Activated CD8-positive, alpha-beta memory T cell treated with anti-CD3 and anti-CD28 coated beads for 48 hours (primary cell): ENCODE results near the gene XRCC6.
"Not testable (repeated sequence)": the region's sequence is repeated elsewhere in the genome, so short reads cannot be mapped to it uniquely, and the experiment has no call there.

Experiments
- DNase-seq, 3 experiments: peaks; one replicate each; pipeline ENCODE4 v3.0.0-alpha.2; 2020; ENCODE audit warnings: low read depth in 2 of 3, low spot score in 2 of 3

XRCC6 gene

DNA sequence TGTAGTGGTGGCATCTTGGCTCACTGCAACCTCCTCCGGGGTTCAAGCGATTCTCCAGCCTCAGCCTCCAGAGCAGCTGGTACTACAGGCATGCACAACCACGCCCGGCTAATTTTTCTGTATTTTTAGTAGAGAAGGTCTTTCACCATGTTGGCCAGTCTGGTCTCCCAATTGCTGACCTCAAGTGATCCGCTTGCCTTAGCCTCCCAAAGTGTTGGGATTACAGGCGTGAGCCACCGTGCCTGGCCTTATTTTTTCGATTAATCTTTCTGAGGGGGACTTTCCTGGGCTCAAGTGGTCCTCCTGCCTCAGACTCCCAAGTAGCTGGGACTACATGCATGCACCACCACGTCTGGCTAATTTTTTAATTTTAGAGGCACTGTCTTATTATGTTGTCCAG lies 62.0 kb downstream of the XRCC6 start:
- DNase-seq, result no peak

DNA sequence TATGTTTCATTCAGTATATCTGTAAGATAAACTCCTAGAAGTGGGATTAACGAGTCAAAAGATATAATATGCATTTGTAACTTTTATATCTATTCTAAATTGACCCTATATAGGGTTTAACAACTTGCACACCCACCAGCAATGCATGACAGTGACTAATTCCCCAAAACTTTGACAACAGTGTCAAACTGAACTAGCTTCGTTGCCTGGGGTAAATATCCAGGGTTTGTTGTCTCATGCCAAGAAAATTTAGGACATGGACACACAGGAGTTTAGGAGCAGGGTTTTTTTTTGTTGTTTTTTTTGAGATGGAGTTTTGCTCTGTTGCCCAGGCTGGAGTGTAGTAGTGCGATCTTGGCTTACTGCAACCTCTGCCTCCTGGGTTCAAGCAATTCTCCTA lies 62.5 kb downstream of the XRCC6 start:
- DNase-seq, result no peak

DNA sequence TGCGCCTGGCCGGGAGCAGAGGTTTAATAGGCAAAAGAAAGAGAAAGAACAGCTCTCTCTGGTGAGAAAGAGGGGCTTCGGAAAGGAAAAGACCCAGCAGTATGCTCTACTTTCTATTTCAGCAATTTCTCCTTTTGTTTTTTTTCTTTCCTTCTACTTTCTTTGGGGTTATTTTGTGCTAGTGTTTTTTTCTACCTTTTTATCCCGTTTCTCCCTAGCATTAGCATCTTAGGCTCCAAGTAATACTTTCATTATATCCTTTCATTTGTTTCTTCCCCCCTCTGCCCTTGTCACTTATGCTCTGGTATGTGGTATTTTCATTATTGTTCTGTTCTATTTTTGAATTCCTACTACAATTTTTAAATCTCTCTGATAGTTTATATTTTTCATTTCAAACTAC lies 63.1 kb downstream of the XRCC6 start:
- DNase-seq, result no peak

DNA sequence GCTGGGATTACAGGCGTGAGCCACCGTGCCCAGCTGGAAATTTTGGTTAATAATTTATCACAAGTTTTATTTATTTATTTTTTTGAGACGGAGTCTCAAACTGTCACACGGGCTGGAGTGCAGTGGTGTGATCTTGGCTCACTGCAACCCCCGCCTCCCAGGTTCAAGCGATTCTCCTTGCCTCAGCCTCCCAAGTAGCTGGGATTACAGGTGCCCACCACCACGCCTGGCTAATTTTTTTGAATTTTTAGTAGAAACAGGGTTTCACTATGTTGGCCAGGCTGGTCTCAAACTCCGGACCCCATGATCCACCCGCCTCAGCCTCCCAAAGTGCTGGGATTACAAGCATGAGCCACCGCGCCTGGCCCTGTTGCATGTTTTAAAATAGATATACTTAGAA lies 65.8 kb downstream of the XRCC6 start:
- DNase-seq, result not testable (repeated sequence)

DNA sequence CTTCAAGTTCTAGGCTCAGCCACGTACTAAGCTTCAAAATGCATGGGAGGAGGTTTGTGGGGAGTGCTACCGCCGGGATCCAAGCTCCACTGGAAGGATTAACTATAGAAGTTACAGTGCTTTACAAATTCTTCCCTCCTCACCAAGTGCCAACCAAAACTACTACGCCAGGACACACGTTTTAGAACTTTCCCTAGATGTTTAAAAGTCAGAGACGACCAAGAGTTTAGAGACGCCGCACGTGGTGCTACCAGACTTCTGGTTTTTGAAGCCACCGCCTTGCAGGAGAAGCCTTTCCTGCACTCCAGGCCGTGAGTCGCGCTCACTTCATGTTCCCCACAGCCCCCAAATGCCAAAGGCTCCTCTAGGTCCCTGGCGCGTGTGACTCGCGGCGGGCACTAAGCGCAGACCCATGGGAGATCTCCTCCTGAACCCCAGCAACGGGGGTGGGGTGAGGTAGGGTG lies 66.8 kb downstream of the XRCC6 start:
- DNase-seq, result no peak

DNA sequence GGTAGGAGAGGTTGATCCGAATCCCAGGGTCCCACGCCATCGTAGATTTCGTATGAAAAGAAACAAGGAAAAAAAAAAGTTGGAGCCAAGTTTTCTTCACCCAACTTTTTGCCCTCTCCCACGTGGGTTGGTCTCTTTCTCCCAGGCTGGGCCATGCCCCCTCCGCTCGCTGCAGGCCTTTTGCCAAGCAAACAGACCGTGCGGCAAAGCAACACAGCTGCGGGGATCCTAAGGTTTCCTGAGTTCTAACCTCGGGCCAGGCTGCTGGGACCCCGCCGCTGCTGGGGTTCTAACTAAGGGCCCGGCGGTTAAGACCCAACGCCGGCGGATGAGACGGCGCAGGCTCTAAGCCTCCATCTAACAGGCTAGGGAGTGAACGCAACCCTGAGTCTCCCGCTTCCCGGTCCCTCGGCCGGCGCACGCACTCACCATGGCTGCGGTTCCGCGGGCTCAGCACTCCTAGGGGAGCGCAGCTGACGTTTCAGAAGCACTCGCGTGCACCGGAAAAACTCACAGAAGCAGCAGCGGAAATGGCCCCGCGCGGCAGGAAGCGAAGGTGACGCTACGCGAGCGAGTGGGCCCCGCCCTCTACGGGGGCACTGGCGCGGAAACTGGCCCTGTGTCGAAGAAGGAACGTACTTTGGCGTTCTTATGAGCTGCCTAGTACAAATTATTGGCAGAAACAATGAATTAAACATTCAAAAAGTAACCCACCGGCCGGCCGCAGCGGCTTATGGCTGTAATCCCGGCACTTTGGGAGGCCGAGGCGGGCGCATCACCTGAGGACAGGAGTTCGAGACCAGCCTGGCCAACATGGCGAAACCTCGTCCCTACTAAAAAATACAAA lies 67.5 kb downstream of the XRCC6 start, which contains the start of gene SNU13:
Gene SNU13, minus strand, starts transcription at position 503 of the 847 bp plus-strand sequence. Its CDS starts 71 bp downstream, at position 432.
- DNase-seq, result peak; percentile 62 to 84 (median 83)

DNA sequence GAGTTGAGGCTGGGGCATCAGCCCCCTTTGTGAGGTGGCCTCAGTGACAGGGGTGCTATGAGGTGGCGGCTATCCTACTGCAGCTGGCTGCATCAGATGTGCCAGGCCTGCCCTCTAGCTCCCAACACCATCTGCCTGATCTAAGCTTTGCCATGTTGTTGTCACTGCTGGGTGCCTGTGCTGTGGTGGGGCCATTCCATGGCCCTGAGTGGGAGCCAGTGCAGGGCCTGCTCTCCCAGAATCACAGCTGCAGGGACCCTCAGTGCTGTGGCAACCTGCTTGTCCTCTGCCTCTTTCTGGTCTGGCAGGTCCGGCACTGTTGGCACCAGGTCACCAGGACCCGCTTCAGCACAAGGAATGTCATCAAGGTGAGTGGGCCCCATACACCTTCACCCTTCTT lies 69.4 kb downstream of the XRCC6 start:
- no peak for DNase-seq

DNA sequence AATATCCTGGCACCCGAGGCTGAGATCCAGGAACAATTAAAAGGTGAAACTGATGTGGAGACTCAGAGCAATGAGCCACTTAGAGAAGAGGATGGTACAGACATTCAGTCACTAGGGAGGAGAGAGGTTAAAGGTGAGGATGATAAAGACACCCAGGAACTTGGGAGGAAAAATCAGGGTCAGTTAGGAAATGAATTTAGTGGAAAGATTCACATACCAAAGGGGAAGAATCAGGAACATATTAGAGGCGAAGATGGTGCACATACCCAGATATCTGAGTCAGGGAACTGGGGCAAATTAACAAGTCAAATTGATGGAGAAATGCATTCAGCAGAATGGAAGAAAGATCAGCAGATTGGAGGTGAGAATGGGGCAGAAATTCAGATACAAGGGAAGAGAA lies 74.1 kb downstream of the XRCC6 start:
- no peak for DNase-seq

DNA sequence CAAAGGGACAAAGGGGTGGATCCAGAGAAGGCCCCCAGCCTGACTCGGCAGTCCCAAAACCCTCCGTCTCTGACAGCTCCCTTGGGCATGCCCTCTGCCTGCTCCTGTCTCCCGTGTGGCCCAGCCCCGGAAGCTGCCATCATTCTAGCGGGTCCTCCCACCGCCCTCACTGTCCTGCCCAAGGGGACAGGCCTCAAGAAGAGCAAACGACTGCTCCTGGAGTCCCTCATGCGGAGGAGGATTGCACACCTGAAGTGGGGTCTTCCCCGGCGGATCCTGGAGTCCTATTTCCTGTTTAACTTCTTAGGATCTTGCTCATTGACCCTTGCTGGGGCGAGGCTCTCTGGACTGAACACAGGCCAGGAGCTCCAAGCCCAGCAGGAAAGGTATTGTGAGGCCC lies 75.6 kb downstream of the XRCC6 start:
- no peak for DNase-seq

DNA sequence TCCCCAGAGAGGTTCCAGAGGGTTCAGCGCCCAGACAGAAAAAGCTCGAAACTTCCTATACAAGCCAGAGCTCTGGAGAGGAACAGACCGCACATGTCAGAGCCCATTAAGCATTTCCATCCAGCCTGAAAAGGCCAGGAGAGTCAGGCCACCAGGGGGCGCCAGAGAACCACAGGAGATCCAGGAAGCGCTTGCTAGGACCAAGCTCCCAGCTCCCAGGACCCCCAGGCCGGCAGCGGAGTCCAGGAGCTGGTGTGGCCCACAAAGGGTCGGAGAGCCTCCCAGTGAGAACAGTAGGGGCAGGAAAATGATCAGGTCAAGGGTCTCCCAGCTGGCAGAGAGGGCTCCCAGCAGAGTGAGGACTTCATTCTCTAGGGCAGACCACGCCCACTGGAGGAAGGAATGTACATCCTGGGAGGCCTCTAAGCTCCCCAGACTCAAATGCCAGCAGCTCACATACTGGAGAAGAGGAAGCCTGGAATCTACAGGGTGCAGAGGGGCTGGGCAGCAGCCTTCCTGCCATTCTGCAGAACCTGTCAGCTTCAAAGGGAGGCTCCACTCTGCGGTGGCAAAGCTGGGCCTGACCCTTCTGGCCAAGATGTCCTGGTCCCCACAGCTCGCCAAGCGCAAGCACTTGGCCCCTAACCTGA lies 76.2 kb downstream of the XRCC6 start:
- DNase-seq, result peak; percentile 62 to 99 (median 99)

DNA sequence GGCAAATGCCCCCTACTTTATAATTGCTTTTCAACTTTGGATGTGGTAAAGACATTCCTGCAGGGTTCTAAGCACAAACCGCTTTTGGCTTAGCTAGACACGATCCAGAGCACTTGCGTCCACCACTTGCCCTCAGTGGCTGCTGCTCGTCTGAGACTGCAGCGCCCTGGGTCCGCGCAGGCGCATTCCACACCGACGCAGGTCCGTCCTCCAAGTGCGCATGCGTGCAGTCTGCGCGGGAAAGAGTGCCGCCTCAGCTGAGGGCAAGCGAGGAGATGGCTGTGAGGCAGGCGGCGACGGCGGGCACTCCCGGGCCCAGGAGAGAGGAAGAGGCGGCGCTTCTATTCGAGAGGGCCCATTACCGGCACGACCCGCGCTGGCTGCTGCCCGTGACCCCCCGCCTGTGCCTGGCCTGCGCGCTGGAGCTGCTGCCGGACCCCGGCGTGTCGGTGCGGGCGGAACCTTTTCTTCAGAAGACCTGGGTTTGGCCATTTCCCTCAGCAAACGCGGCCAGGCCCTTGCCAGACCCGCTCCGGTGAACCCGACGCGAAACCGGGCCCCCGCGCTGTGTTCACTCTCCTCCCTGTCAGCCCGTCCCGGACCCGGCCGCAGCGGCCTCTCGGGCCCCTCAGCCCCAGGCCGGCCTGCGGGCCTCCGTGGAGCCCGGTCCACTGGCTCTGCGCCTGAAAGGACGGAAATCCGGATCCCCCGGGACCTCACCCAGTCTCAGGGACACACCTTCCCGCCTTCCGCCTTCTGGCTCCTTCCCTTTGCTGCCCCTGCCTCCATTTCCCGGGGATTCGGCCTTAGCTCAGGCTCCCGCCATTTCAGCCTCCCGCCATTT lies 78.4 kb downstream of the XRCC6 start, which contains the start of gene MEI1:
Gene MEI1, plus strand, starts transcription at position 240 of the 844 bp plus-strand sequence. Its CDS starts 36 bp downstream, at position 276.
- peak; percentile 80 to 88 (median 84) for DNase-seq

DNA sequence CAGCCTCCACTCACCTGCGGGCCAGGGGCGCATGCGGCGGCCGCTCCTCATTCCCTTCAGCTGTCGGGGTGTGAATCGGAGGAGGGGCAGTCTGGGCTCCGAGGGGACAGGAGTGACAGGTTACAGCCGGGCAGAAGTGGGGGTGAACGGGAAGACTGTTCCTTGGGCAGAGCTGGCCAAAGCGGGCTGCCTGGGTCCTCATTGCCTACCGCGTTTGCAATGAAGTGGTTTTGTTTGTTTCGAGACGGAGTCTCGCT lies 78.9 kb downstream of the XRCC6 start:
- no peak for DNase-seq

DNA sequence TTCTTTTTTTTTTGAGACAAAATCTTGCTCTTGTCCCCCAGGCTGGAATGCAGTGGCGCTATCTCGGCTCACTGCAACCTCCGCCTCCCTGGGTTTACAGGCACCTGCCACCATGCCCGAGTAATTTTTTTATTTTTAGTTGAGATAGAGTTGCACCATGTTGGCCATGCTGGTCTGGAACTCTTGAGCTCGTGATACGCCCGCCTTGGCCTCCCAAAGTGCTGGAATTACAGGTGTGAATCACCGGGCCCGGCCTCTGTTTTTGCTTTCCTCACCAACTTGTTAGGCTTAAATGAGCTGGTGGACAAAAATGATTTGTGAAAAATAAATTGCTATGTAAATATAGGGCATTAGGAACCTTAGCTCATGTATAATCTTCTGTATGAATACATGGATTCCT lies 81.7 kb downstream of the XRCC6 start:
- DNase-seq, result no peak

DNA sequence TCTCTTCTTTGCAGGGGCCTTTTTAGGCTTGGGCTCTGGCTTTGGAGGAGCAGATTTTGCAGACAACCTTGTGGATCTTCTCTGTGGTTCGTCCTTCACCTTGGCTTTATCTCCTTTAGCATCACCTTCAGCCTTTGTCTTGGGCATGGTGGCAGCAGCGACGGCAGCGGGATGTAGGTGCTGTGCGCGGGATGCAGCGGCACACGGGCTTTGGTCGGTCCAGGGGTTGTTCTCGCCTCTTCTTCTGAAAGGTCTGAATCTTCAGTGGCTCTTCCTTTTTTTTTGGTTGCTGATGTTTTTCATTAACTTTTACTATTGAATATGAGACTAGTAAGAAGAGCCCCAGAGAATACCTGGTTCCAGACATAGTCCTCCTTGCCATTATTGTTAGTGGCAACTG lies 88.2 kb downstream of the XRCC6 start:
- no peak for DNase-seq

DNA sequence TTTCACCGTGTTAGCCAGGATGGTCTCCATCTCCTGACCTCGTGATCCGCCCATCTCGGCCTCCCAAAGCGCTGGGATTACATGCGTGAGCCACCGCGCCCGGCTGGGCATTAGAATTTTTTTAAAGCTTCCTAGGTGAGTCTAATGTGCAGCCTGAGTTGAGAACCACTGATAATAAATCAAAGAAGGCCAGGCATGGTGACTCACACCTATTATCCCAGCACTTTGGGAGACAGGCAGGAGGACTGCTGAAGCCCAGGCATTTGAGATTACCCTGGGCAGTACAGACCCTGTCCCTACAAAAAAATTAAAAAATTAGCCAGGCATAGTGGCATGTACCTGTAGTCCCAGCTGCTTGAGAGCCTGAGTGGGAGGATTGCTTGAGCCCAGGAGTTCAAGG lies 91.9 kb downstream of the XRCC6 start:
- DNase-seq, result no peak
